Memory B cell (primary cell): ENCODE measurements around the gene PPP1R12A.
A peak's percentile ranks its signal among the peaks of the same experiment; 100 is the strongest.
"Not testable (repeated sequence)": the region's sequence is repeated elsewhere in the genome, so short reads cannot be mapped to it uniquely, and the experiment has no call there.

Source experiments
- ATAC-seq: fragments of 150-1000 bp; cut with Tn5 transposase; 2 replicates; pipeline ENCODE4 v1.10.0; 2021; ENCODE audit warnings: low read depth, mild to moderate bottlenecking, moderate library complexity
- DNase-seq, 2 donors: peaks; one replicate each; pipeline ENCODE4 v3.0.0; 2022; ENCODE audit warnings: low spot score in 2 of 2
- H3K27ac Mint-ChIP-seq: one replicate; pipeline ENCODE4 v1.8.0; 2022; ENCODE audit warnings: mild to moderate bottlenecking, moderate library complexity, mixed read lengths
- H3K27me3 Mint-ChIP-seq: one replicate; pipeline ENCODE4 v1.8.0; 2022; ENCODE audit warnings: mixed read lengths
- H3K36me3 Mint-ChIP-seq: one replicate; pipeline ENCODE4 v1.8.0; 2022; ENCODE audit warnings: mild to moderate bottlenecking, mixed read lengths
- H3K4me1 Mint-ChIP-seq: one replicate; pipeline ENCODE4 v1.8.0; 2022; ENCODE audit warnings: mixed read lengths
- H3K4me3 Mint-ChIP-seq: one replicate; pipeline ENCODE4 v1.8.0; 2022; ENCODE audit warnings: mild to moderate bottlenecking, moderate library complexity, mixed read lengths
- H3K9me3 Mint-ChIP-seq: one replicate; pipeline ENCODE4 v1.8.0; 2022; ENCODE audit warnings: mixed read lengths

Gene PPP1R12A

GRCh38 chr12:79935021-79935623 lies at the start of gene PPP1R12A:
PPP1R12A (minus strand) TSS chr12:79935097; CDS start chr12:79934931, 166 bp downstream.
- DNase-seq (peak; percentile 92 to 94), ATAC-seq (peak; percentile 84)
- H3K4me3 Mint-ChIP-seq, result peak within 1 kb of the TSS; percentile 99
- H3K27me3 Mint-ChIP-seq, result no peaks in the 10 kb centered on the region
- H3K36me3 Mint-ChIP-seq, result peaks cover 2% of the 10 kb centered on the region
- H3K9me3 Mint-ChIP-seq, result no peaks in the 10 kb centered on the region
- peaks cover 36% of the 10 kb centered on the region for H3K4me1 Mint-ChIP-seq
- peak within 1 kb of the TSS; percentile 99 for H3K27ac Mint-ChIP-seq

- ATAC-seq (no peak), DNase-seq (no peak)
- Mint-ChIP-seq H3K27ac (no peak overlapping the region), H3K9me3 (no peaks in the 10 kb centered on the region), H3K27me3 (peaks cover 12% of the 10 kb centered on the region), H3K4me3 (no peak overlapping the region), H3K4me1 (no peaks in the 10 kb centered on the region), H3K36me3 (no peaks in the 10 kb centered on the region)
Measured at GRCh38 chr12:79983986-79984620, 49.2 kb upstream of the PPP1R12A start.

GRCh38 chr12:79983492-79983891 lies 48.6 kb upstream of the PPP1R12A start:
- Mint-ChIP-seq H3K4me3 (no peak overlapping the region), H3K4me1 (peaks cover 4% of the 10 kb centered on the region), H3K9me3 (no peaks in the 10 kb centered on the region), H3K27ac (no peak overlapping the region), H3K27me3 (peaks cover 13% of the 10 kb centered on the region), H3K36me3 (no peaks in the 10 kb centered on the region)
- DNase-seq, result no peak
- ATAC-seq, result no peak

- peaks cover 4% of the 10 kb centered on the region for H3K4me1 Mint-ChIP-seq
- H3K9me3 Mint-ChIP-seq, result no peaks in the 10 kb centered on the region
- DNase-seq, result no peak
Measured at GRCh38 chr12:79982086-79983062, 47.5 kb upstream of the PPP1R12A start.

DNA sequence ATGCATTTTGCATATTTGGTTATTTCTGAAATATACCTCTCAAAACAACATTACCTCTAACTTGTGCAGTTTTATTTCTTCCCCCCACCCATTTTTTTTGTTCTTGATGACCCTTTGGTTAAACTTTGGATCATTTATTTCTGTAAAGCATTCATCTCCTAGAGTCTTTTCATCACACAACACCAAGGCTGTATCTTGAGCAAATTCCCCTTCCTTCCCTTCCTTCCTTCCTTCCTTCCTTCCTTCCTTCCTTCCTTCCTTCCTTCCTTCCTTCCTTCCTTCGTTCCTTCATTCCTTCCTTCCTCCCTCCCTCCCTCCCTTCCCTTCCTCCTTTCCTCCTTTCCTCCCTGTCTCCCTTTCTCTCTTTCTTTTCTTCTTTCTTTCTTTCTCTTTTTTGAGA lies 43.8 kb upstream of the PPP1R12A start:
- Mint-ChIP-seq H3K27me3 (peaks cover 6% of the 10 kb centered on the region), H3K36me3 (no peaks in the 10 kb centered on the region)

More at GRCh38 chr12:79982086-79983062, 47.5 kb upstream of the PPP1R12A start:
- no peak overlapping the region for H3K4me3 Mint-ChIP-seq
- no peaks in the 10 kb centered on the region for H3K36me3 Mint-ChIP-seq
- no peak for ATAC-seq
- no peak overlapping the region for H3K27ac Mint-ChIP-seq
- peaks cover 13% of the 10 kb centered on the region for H3K27me3 Mint-ChIP-seq

GRCh38 chr12:79977856-79978460 lies 43.1 kb upstream of the PPP1R12A start:
- ATAC-seq, DNase-seq, H3K9me3 Mint-ChIP-seq, H3K4me1 Mint-ChIP-seq, H3K4me3 Mint-ChIP-seq, H3K36me3 Mint-ChIP-seq, H3K27ac Mint-ChIP-seq, H3K27me3 Mint-ChIP-seq: not testable (repeated sequence)

More for the DNA sequence above, 43.8 kb upstream of the PPP1R12A start:
- Mint-ChIP-seq H3K4me3 (no peak overlapping the region), H3K9me3 (no peaks in the 10 kb centered on the region), H3K4me1 (peaks cover 4% of the 10 kb centered on the region), H3K27ac (no peak overlapping the region)
- no peak for DNase-seq
- ATAC-seq, result no peak

DNA sequence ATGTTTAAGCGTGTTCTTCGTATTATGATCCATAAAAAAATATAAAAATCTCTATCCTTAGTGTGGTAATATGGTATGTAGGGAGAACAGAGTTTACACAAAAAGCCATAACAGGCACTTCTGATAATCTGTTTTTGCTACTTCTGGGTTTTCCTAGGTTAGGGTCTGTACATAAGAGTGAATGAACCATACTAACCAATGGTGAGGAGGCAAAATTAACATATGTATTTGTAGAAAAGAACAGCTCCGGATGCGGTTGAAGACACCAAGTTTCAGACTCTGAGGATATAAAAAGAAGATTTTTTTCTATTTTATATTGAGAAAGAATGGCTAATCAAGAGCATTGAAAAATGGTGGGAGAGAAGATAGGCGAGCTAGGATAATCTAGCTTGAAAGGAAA lies 40.2 kb upstream of the PPP1R12A start:
- Mint-ChIP-seq H3K27me3 (peaks cover 2% of the 10 kb centered on the region), H3K27ac (no peak overlapping the region), H3K9me3 (no peaks in the 10 kb centered on the region), H3K4me1 (peaks cover 4% of the 10 kb centered on the region), H3K4me3 (no peak overlapping the region), H3K36me3 (no peaks in the 10 kb centered on the region)
- no peak for ATAC-seq
- DNase-seq, result no peak

DNA sequence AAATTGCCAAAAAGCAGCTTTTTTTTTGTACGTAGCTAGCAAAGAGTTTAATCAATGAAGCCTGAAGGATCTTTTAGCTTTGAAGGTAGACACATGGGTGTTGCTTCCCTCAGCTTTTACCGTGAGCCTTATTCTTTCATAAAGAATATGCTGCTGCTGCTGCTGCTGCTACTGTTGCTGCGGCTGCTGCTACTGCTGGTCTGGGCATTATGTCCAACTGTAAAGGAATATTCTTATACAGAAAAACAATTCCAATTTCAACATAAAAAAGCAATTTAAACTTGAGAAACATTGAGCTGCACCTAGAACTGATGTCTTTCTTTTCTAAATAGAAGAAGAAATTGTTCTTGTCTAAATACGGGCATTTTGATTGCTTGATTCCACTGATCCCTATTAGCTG lies 38.9 kb upstream of the PPP1R12A start:
- DNase-seq, result no peak
- ATAC-seq, result no peak
- H3K9me3 Mint-ChIP-seq, result no peaks in the 10 kb centered on the region
- H3K27me3 Mint-ChIP-seq, result peaks cover 2% of the 10 kb centered on the region
- no peak overlapping the region for H3K4me3 Mint-ChIP-seq
- no peaks in the 10 kb centered on the region for H3K36me3 Mint-ChIP-seq
- peaks cover 2% of the 10 kb centered on the region for H3K4me1 Mint-ChIP-seq
- no peak overlapping the region for H3K27ac Mint-ChIP-seq

DNA sequence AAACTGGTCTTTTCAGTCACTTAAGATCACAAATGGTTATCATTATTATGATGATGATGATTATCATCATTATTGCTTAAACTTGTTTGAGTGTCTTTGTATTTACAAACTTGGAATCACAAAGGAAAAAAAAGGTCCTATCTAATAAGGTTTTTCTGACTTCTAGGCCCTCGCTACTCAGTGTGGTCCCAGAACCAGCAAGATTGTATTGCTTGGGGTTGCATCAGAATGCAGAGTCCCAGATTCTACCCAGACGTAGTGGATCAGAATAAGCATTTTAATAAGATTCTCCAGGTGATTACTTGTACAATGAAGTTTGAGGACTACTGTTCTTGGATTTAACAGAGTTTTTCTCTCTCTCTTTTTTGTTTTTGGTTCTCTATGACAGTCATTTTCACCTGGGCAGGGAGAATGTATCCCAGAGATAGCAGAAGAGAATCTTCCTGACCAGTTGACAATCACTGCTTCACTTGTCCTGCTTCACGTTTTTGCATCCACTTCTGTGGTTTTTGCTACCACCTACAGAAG lies 29.3 kb upstream of the PPP1R12A start:
- Mint-ChIP-seq H3K27ac (no peak overlapping the region), H3K4me1 (peaks cover 4% of the 10 kb centered on the region), H3K4me3 (no peak overlapping the region), H3K9me3 (no peaks in the 10 kb centered on the region), H3K27me3 (peaks cover 10% of the 10 kb centered on the region), H3K36me3 (no peaks in the 10 kb centered on the region)
- ATAC-seq, result no peak
- DNase-seq, result no peak

GRCh38 chr12:79961411-79961810 lies 26.5 kb upstream of the PPP1R12A start:
- H3K27me3 Mint-ChIP-seq, result peaks cover 3% of the 10 kb centered on the region
- no peaks in the 10 kb centered on the region for H3K9me3 Mint-ChIP-seq
- ATAC-seq, result no peak
- DNase-seq, result no peak
- H3K4me3 Mint-ChIP-seq, result no peak overlapping the region
- H3K4me1 Mint-ChIP-seq, result peaks cover 4% of the 10 kb centered on the region
- no peak overlapping the region for H3K27ac Mint-ChIP-seq
- no peaks in the 10 kb centered on the region for H3K36me3 Mint-ChIP-seq

DNA sequence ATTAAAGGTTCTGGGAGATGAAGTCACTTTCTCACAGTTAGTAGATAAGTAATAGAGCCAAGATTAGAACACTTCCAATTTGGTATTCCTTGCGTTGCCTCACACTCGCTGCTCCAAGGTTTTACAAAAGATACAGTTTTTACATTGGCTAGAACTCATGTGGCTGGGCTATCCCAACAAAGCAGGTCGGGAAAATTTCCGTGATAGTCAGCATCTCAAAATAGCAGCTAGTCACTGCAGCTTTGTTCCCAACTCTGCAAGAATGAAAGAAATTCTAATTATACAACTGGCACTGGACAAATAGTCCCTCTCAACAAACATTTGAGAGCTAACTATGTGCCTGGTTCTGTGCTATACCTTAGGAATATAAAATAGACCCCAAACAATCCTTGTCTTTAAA lies 24.6 kb upstream of the PPP1R12A start:
- no peak overlapping the region for H3K27ac Mint-ChIP-seq
- peaks cover 6% of the 10 kb centered on the region for H3K9me3 Mint-ChIP-seq
- H3K36me3 Mint-ChIP-seq, result peaks cover 5% of the 10 kb centered on the region
- ATAC-seq (no peak), DNase-seq (no peak)
- H3K27me3 Mint-ChIP-seq, result peaks cover 7% of the 10 kb centered on the region
- peaks cover 4% of the 10 kb centered on the region for H3K4me1 Mint-ChIP-seq
- no peak overlapping the region for H3K4me3 Mint-ChIP-seq

- H3K4me3 Mint-ChIP-seq, result no peak overlapping the region
- DNase-seq (no peak), ATAC-seq (no peak)
- H3K4me1 Mint-ChIP-seq, result peaks cover 4% of the 10 kb centered on the region
- peaks cover 9% of the 10 kb centered on the region for H3K9me3 Mint-ChIP-seq
- no peak overlapping the region for H3K27ac Mint-ChIP-seq
- H3K27me3 Mint-ChIP-seq, result peaks cover 8% of the 10 kb centered on the region
- H3K36me3 Mint-ChIP-seq, result peaks cover 7% of the 10 kb centered on the region
Measured at GRCh38 chr12:79956896-79957295, 22.0 kb upstream of the PPP1R12A start.

DNA sequence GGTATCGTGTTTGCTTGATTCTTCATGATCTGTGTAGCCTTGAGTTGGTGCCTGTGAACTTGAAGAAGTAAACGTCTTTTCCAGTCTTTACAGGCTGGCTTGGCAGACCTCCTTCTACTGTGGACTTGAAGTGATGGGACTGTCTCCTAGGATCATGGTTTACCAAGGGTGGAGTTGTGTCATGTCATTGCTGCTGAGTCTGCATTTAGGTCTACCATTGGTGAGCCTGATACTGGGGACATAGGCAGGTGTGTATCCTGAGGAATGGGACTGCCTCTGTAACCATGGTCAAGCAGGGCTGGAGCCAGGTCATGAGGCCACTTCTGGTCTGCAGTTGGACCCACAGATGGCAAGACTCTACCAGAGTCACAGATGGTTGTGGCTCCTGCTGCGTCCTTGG lies 20.7 kb upstream of the PPP1R12A start:
- no peak for ATAC-seq
- Mint-ChIP-seq H3K27me3 (peaks cover 8% of the 10 kb centered on the region), H3K4me1 (peaks cover 4% of the 10 kb centered on the region), H3K36me3 (peaks cover 7% of the 10 kb centered on the region), H3K27ac (no peak overlapping the region), H3K9me3 (peaks cover 9% of the 10 kb centered on the region), H3K4me3 (no peak overlapping the region)
- no peak for DNase-seq
